Renal cortex interstitium (tissue), 11 donors: Measurements from ENCODE around the gene PPP4C. TPM values are rescaled to one million over a fixed set of nuclear protein-coding genes. Genes with fewer than 3 reads are reported as not detected.

ENCODE experiments used
- DNase-seq, 11 donors: peaks; one replicate each; pipeline ENCODE4 v3.0.0-alpha.2; 2013; ENCODE audit warnings: low read depth in 9 of 11, low spot score in 4 of 11; ENCODE audit errors: extremely low read depth in 1 of 11
- polyA plus RNA-seq, 3 donors: library from polyadenylated mRNA; unstranded; fragments of 120-200 nt; gene quantifications; one replicate each; pipeline ENCODE4 v1.2.1, GENCODE V29; 2013; ENCODE audit not compliant: insufficient read length in 3 of 3

The PPP4C gene
- polyA plus RNA-seq, 3 donors, result 82.7 to 112 (median 88.1) TPM

DNA sequence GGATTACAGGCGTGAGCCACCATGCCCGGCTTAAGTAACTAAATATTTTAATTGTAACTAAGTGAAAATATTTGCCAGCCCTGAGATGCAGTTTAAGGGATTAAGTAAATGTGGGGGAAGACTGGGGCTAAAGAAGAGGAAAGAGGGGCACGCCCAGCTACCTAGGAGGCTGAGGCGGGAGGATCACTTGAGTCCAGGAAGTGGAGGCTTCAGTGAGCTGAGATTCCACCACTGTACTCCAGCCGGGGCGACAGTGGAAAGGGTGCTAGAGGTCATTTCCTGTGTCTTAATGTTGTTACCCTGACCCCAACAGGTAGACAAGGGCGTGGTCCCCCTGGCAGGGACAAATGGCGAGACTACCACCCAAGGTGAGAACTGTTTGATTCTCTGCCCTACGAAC lies 7.5 kb upstream of the PPP4C start:
- no peak for DNase-seq

DNA sequence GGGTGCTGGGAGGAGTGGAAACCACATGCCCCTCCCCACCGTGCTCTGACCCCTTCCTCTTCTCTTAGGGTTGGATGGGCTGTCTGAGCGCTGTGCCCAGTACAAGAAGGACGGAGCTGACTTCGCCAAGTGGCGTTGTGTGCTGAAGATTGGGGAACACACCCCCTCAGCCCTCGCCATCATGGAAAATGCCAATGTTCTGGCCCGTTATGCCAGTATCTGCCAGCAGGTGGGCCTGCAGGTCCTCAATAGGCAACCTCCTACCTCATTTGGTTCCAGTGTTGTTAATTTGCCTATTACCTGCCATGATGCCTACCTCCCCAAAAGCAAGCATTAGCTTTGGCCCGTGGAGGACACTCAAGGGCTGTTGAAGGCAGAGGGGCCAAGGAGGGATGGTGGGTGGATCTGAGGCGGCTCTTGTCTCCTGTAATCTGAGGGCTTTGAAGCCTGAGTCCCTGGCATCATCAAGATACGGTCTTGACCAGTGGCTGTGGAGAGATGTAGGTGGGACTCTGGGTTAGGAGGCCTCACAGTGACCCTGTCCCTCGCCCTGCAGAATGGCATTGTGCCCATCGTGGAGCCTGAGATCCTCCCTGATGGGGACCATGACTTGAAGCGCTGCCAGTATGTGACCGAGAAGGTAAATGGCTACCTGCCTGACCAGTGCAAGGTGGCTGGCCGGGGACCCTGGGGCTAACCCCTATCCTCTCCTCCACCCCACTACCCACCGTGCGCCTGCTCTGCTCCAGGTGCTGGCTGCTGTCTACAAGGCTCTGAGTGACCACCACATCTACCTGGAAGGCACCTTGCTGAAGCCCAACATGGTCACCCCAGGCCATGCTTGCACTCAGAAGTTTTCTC lies 6.8 kb upstream of the PPP4C start:
- DNase-seq, result no peak

DNA sequence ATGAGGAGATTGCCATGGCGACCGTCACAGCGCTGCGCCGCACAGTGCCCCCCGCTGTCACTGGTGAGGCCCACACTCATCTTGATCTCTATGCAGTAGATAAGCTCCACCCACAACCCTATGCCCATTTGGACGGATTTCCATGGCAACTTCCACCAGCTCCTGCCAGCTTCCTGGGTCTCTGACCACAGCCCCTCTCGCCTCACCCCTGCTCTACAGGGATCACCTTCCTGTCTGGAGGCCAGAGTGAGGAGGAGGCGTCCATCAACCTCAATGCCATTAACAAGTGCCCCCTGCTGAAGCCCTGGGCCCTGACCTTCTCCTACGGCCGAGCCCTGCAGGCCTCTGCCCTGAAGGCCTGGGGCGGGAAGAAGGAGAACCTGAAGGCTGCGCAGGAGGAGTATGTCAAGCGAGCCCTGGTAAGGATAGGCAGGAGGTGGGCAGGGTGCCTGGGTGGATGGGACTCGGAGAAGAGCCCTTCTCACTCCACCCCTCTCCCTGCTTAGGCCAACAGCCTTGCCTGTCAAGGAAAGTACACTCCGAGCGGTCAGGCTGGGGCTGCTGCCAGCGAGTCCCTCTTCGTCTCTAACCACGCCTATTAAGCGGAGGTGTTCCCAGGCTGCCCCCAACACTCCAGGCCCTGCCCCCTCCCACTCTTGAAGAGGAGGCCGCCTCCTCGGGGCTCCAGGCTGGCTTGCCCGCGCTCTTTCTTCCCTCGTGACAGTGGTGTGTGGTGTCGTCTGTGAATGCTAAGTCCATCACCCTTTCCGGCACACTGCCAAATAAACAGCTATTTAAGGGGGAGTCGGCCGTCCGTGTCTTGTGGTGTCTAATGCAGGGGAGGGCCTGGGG lies 6.0 kb upstream of the PPP4C start:
- no peak for DNase-seq

DNA sequence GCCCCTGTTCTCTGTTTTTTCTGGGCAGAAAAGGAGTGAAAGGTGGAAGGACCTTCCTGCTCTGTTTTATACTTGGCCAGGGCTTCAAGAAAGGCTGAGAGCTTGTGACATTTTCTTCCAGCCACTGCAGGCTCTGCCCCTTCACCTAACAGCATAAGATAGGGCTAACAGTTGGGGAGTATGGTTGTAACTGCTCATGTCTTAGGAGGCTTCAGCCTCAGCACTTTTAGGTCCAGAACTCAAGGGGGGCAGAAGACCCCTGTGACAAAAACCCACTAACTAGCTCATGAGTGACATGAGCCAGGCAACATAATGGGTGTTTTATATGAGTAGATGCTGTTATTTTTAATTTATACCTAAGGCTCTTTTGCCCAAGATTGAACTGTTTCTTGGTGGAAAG lies 5.3 kb upstream of the PPP4C start:
- DNase-seq, result no peak

DNA sequence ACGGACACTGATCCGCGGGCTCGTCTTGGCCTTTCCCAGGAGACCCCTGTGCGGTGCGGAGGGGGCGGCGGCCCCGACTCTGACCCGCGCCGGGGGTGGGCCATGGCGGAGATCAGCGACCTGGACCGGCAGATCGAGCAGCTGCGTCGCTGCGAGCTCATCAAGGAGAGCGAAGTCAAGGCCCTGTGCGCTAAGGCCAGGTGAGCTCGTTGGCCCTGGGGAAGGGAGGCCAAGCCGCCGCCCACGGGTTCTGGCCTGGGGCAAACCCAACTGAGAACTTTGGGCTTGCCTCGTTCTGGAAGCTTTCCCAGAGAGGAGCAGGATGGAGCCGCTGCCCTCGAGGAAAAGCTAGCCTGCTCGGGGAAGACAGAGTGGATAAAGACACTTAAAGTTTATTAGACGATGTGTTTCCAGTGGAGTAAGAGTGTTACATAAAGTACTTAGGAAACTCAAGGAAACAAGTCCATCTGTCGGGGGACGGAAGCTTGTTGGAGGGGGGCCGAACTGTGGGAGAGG lies 540 bp downstream of the PPP4C start:
- DNase-seq, result no peak

DNA sequence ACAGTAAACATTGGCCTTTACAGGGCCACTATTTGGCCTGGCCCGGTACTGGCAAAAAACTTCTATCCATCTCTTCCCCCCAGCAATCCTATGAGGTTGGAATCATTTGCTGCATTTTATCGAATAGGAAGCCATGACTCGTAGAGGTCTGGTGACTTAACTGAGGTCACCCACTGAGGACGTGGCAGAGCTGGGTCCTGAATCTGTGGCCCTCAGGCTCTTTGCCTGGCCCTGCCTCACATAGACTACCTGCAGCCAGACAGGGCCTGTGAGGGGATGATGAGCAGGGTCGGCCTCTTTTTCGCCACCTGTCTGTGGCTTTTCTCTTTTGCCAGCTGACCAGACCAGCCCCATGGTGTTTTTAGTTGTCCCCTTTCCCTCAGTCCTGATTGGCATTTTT lies 1.9 kb downstream of the PPP4C start:
- DNase-seq, result no peak

DNA sequence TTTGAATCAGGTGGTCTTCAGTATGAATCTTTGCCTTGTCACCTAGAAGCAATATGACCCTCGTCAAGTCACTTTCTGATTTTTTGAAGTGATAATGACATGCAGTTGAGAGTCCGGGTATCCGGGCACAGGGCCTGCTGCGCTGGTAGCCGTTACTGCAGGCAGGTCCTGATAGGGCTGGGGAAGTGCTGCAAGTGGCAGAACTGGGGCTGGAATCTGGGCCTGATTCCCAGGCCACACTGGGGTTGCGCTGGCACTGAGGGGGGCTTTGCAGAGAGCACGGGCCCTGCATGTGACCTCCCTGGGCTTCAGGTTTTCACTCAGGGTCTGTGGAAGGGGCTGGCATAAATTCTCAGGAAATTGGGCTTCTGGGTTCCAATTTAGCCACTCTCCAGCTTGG lies 3.0 kb downstream of the PPP4C start:
- DNase-seq, result no peak

DNA sequence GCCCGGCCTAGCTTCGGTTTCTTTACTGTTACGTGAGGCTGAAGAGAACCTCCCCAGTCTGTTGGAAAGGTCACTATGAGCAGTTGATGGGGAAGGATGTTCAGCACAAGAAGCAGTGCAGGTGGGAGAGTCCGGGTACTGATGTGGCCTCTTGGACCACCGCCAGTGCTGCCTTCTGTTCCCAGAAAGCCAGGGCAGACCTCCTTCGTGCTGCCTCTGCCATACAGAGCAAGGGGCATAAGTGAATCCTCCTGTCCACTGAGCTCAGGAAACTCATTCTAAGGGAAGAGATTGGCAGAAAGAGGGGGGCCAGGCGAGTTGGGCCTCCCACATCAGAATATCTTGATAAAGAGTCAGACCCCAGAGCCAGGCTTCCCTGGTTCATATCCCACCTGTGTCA lies 3.7 kb downstream of the PPP4C start:
- no peak for DNase-seq

DNA sequence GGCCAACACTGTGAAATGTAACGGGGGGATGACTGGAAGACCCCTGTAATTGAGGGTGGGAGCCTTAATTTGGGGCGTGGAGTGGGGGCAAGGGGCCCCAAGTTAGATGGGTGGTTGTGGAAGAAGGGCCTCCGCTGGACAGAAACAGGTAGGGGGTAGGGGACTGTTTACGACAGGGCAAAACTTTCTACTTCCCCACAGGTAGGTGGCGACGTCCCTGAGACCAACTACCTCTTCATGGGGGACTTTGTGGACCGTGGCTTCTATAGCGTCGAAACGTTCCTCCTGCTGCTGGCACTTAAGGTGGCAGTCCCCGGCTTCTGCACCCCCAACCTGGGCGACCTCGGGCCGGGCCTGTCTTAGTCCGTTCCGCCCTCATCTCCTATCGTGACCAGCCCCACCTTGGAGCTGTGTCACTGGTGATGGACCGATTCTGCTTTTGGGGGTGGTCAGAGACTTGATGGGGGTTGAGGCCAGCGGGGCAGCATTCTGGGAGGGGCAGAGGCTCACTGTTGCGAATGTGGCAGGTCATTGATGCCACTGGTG lies 6.8 kb downstream of the PPP4C start:
- DNase-seq, result no peak

DNA sequence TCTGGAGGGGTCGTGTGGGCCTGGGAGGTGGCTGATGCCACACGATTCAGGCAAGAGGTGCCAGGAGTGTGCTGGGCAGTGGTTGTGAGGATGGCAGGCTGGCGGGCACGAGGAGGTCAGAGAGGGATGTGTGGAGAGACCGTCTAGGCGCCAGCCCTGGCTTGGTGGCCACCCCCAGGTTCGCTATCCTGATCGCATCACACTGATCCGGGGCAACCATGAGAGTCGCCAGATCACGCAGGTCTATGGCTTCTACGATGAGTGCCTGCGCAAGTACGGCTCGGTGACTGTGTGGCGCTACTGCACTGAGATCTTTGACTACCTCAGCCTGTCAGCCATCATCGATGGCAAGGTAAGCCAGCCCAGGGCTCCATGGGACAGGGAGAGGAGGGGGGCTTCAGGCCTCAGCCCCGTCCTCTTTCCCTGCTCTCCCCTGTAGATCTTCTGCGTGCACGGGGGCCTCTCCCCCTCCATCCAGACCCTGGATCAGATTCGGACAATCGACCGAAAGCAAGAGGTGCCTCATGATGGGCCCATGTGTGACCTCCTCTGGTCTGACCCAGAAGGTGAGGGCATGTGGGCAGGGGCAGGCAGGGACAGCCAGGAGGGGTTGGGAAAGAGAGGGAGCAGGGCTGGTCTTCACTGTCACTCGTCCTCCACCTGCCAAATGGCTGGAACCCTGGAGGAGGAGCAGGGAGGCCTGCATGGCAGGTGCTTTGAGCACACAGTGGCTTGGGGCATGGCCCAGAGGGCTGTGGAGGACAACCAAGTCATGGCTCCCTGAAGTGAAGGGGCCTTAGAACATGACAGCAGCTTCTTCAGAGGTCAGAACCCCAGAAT lies 7.6 kb downstream of the PPP4C start:
- DNase-seq, result no peak

DNA sequence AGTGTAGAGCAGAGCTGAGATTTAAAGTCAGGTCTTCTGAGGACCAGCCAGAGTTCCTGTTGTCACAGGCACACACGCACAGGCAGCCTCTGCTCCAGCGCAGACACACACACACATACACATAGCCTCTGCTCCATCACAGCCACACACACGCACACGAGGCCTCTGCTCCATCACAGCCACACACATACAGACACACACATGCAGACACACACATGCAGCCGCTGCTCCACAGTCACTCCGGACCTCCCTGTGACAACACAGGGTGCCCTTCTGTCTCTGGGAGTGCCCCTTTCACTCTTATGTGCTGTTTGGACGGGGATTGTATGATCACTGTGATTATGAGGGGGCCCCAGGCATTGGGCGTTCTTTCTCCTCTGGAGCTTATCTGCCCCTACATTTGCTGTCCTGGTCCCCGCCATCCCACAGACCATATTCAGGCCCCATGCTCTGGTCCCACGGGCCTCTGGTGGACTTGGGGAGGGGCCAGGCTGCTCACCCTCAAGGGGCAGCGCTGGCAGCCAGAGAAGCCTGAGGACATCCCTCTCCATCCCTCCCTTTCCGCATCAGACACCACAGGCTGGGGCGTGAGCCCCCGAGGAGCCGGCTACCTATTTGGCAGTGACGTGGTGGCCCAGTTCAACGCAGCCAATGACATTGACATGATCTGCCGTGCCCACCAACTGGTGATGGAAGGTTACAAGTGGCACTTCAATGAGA lies 8.5 kb downstream of the PPP4C start:
- DNase-seq, result no peak

DNA sequence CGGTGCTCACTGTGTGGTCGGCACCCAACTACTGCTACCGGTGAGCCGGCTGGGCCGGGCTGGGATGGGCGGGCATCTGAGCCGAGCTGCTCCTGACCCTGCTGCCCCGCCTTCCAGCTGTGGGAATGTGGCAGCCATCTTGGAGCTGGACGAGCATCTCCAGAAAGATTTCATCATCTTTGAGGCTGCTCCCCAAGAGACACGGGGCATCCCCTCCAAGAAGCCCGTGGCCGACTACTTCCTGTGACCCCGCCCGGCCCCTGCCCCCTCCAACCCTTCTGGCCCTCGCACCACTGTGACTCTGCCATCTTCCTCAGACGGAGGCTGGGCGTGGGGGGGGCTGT lies 9.0 kb downstream of the PPP4C start:
- DNase-seq, result no peak

DNA sequence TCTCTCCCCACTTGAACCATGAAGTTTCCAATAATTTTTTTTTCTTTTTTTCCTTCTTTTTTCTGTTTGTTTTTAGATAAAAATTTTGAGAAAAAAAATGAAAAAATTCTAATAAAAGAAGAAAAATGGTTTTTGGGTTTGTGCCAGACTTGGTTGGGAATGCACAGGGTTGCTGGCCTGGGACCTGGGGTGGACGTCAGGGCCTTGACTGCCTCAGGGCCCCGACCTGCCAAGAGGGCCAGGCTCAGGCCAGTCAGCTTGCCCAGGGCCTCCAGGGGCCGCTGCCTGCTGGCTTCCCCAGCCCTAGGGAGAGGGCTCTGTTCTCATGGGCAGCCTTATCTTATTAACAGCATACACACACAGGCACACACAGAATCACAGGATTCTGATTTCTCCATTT lies 9.5 kb downstream of the PPP4C start:
- DNase-seq, result no peak

DNA sequence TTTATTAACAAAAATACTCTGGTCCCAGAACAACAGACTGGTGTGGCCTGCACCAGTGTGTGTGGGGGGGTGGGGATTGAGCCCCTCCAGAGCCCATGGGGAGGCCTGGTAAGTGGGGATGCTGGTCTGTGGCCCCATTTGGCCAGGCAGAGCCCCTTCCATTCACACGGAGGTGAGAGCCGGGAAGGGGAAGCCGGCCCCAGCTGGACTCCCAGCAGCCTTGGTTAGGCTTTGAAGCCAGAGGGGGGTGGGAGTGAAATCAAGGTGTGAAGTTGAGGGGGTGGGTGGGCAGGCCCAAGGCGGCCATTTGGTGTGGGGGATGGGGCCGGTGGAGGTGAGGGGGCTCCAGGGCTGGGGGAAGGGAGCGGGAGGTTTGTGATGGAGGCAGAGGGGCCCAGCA lies 10.0 kb downstream of the PPP4C start:
- DNase-seq, result no peak

DNA sequence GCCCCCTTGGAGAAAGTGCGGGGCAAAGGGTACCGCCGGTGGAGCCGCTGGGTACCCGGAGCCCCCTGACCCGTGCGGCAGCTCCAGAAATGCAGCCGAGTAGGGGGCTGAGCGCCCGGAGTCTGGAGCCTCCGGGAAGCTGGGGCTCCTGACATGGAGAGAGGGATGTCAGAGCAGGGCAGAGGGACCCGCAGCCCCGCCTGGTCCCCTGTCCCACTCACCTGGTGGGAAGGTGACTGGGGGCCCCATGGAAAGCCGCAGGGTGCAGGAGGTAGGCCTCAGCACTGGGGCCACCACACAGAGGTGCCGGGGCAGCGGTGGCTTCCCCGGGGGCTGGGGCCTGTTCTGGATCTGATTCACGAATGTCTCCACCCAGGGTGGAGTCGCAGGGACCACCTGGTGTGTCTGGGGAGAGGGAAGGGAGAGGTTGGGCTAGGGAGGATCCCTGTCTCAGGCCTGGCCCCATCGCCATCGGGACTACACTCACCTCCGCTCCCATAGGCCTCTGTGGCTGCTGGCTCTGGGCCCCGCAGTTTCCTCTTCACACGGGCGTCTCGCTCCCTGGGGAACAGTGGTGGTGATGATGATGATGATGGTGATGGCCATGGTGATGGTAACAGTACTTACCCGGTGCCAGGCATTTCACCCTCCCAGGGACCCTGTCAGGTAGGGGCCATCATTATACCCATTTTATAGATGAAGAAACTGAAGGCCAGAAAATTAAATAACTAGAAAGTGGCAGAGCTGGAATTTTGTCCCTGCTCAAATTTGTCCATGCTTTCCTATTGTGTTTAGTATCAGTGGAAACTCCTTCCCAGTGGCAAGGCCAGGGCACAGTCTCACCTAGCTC lies 10.7 kb downstream of the PPP4C start:
- no peak for DNase-seq

DNA sequence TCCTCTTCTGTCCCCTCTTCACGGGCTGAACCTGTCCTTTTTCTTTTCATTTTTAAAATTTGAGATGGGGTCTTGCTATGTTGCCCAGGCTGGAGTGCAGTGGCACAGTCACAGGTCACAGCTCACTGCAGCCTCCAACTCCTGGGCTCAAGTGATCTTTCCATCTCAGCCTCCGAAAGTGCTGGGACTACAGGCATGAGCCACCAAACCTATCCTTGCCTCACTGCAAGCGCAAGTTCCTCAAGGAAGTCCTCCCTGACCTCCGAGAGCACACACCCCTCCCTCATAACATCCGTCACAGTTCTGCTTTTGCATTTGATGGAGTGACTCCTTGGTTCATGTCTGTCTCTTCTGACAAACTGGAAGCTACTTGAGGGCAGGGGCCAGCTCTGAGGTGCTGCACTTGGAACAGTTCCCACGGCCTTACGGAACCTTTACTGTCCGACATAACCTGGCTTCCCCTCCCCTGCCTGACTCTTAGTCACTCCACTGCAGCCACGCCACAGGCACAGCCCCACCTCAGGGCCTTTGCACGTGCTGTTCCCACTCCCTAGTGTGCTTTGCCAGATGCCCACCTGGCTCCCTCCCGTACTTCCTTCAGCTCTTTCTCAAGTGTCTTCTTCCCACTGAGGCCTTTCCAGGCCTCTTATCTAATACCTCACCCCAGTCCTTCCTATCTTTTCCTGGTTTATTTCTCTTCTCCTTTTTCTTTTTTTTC lies 11.5 kb downstream of the PPP4C start:
- no peak for DNase-seq

DNA sequence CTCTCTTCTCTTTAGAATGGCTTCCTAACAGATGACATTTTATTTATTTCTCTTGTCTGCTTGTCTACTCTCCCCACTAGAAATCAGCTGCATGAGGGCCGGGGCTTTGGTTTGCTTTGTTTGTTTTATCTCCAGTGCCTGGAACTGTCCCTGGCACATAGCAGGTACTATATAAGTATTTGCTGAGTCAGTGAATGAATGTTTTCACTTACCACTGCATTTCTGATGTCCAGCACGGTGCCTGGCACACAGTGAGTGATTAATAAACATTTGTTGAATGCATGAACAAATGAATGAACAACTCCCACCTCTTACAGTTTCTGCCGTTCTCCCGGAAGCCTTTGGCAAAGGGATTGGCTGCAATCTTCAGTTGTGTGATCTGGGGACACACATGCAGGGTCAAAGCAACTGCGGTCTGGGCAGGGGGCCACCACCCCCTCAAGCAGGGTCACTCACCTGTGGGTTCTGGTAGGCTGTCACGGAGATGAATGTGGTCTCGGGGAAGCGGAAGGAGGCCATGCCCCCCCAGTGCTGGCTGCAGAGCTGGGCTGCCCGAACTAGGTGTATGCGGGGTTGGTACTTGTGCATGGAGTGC lies 12.5 kb downstream of the PPP4C start:
- DNase-seq, result no peak
